ENCODE measurements around the gene SBK2.

SBK2 gene

DNA sequence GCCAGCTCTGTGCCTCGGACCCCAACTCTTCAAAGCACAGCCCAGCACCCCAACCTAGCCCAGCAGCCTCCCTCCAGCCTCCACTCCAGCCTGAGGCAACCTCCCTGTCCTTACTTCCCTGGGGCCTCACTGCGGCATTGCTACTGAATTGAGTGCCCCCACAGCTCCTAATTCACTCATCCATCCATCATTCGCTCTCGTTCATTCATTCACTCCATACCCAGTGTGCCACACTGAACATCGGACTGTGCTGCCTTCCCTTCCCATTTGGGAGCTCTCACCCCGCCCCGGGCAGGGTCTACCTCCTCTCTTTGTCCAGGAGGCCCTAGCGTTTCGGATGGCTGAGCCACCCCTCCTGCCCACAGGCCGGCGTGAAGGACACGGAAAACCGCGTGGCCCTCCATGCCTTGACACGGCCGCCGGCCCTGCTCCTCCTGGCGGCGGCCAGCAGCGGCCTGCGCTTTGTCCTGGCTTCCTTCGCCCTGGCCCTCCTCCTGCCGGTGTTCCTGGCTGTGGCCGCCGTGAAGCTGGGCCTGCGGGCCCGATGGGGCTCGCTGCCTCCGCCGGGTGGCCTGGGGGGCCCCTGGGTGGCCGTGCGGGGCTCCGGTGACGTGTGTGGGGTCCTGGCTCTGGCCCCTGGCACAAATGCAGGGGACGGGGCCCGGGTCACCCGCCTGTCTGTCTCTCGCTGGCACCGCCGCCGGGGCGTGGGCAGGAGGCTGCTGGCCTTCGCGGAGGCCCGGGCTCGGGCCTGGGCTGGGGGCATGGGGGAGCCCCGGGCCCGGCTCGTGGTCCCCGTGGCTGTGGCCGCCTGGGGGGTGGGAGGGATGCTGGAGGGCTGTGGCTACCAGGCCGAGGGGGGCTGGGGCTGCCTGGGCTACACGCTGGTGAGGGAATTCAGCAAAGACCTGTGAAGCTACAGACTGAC is 50.6 kb downstream of the SBK2 start:
- DNase-seq (ENCODE audit: low read depth, low spot score) = no peak

DNA sequence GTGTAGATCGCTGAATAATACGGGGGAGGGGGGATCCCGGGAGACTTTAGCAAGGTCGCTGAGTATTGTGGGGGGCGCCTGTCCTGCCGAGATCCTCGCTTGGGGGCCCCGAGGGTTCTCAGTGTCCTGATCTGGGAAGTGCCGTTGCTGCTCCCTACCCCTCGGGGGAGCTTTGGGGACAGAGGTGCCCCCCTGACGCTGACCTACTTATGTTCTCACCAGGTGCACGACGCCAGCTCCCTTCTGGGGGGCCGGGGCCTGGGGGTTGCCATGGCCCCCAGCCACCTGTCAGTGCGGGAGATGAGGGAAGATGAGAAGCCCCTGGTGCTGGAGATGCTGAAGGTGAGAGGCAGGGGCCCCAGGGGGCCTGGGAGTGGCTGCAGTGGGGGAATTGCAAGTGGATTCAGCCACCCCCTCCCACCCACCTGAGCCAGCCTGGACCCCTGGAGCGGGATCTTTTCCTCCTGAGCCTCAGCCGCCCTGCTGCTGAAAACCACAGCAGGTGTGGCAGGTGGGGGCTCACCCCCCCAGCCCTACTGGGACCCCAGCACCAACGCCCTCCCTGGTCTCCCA is 51.4 kb downstream of the SBK2 start:
- in situ Hi-C loops (cut with HindIII; ENCODE audit: low sequenced_read_pairs) = no loop called here
- TF ChIP-seq, protein P1, sequence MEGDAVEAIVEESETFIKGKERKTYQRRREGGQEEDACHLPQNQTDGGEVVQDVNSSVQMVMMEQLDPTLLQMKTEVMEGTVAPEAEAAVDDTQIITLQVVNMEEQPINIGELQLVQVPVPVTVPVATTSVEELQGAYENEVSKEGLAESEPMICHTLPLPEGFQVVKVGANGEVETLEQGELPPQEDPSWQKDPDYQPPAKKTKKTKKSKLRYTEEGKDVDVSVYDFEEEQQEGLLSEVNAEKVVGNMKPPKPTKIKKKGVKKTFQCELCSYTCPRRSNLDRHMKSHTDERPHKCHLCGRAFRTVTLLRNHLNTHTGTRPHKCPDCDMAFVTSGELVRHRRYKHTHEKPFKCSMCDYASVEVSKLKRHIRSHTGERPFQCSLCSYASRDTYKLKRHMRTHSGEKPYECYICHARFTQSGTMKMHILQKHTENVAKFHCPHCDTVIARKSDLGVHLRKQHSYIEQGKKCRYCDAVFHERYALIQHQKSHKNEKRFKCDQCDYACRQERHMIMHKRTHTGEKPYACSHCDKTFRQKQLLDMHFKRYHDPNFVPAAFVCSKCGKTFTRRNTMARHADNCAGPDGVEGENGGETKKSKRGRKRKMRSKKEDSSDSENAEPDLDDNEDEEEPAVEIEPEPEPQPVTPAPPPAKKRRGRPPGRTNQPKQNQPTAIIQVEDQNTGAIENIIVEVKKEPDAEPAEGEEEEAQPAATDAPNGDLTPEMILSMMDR (IDR thresholded peaks at IDR 0.05; ENCODE audit: low read depth, low read length) = no peak
- peak overlapping the region; percentile 73 for H3K4me3 ChIP-seq (ENCODE audit: low read depth, low read length)
- DNase-seq (ENCODE audit: low read depth, low spot score) = no peak

More for the DNA sequence above, 50.6 kb downstream of the SBK2 start:
- peak overlapping the region; percentile 73 for H3K4me3 ChIP-seq (ENCODE audit: low read depth, low read length)
- in situ Hi-C loops (cut with HindIII; ENCODE audit: low sequenced_read_pairs) = no loop called here
- TF ChIP-seq, protein P1 (IDR thresholded peaks at IDR 0.05; ENCODE audit: low read depth, low read length) = no peak

DNA sequence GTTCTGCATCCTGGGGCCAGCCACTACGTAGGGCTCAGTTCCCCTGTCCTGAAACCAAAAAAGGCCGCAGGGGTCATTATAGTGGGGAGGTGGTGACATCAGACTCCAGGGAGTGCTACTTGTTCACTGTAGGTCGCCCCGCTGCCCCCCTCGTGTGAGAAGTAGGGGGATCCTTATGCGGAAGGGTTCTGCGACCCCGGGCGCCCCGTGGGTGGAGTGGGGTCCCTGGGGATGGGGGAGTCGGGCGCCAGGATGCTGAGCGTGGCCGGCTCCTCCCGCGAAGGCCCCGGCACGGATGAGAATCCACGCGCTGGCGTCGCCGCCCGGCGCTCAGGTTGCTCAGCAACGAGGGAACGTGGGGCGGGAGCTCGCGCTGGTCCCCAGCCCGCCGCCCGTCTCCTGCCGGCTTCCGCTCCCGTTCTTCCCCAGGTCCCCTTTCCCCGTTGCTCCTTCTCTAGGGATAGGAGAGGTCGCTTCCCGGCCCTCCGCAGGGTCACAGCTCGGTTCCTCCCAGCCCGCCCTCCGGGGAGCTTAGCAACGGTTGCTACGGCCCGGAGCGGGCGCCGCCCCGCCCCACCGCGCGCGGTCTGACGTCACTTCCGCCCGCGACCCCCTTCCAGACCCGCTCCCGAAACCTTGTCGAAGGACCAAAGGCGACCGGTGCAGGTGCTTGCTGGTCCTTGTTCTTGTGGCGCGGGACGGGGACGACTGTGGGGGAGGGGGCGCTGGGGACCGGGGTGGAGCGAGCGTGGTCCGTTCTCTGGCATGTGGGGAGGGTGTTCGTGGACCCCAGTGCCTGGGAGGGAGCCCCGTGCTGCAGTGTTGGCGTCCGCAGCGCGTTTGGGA is 52.1 kb downstream of the SBK2 start, which contains the start of gene NAT14:
NAT14 (plus strand) TSS at position 596 of the 846 bp plus-strand sequence. CDS start 521 bp downstream, outside the sequence.
- in situ Hi-C loops (cut with HindIII; ENCODE audit: low sequenced_read_pairs) = no loop called here
- peak within 1 kb of the TSS; percentile 73 for H3K4me3 ChIP-seq (ENCODE audit: low read depth, low read length)
- DNase-seq (ENCODE audit: low read depth, low spot score) = peak; percentile 60
- TF ChIP-seq, protein P1 (IDR thresholded peaks at IDR 0.05; ENCODE audit: low read depth, low read length) = no peak

DNA sequence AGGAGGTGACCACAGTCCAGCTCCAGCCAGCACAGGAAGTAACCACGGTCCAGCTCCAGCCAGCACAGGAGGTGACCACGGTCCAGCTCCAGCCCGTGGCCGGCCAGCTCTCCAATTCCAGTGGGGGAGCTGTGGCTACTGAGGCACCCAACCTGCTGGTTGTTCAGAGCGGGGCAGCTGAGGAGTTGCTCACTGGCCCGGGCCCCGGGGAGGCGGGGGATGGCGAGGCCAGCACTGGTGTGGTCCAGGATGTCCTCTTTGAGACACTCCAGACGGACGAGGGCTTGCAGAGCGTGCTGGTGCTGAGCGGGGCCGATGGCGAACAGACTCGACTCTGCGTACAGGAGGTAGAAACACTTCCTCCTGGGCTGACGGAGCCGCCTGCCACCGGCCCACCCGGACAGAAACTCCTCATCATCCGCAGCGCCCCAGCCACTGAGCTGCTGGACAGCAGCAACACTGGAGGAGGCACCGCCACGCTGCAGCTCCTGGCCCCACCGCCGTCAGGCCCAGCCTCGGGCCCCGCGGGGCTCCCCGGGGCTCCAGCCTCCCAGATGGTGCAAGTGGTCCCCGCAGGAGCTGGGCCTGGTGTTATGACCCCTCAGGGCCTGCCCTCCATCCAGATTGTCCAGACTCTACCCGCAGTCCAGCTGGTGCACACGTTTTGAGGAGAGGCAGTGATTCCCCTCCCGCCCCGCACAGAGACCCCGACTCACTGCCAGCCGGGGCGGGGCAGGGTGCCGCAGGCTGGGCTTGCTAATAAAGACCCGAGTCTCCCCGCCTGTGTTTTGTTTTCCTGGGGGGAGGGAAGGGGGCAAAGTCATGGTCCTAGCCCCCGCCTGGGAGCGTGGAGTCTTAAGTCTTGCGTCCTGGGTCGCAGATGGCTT is 53.0 kb downstream of the SBK2 start:
- in situ Hi-C loops (cut with HindIII; ENCODE audit: low sequenced_read_pairs) = no loop called here
- TF ChIP-seq, protein P1 (IDR thresholded peaks at IDR 0.05; ENCODE audit: low read depth, low read length) = no peak
- DNase-seq (ENCODE audit: low read depth, low spot score) = no peak
- peak overlapping the region; percentile 73 for H3K4me3 ChIP-seq (ENCODE audit: low read depth, low read length)

DNA sequence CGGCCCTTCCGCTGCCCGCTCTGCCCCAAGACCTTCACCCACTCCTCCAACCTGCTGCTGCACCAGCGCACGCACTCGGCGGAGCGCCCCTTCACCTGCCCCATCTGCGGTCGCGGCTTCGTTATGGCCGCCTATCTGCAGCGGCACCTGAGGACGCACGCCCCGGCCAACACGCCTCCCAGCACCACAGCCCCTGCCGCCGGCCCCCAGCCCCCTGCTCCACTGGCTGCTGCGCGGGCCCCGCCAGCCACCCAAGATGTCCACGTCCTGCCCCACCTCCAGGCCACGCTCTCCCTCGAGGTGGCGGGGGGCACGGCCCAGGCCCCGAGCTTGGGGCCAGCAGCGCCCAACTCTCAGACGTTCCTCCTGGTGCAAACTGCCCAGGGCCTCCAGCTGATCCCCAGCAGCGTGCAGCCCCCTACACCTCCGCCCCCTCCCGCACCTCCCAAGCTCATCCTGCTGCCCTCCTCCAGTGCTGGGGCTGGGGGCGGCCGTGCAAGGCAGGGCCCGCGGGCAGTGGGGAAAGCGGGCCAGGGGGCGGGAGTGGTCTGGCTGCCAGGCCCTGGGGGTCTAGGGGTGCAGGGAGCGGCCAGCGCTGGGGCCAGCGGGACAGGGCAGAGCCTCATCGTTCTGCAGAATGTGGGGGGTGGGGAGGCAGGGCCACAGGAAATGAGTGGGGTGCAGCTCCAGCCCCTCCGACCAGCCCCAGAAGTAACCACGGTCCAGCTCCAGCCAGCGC is 53.8 kb downstream of the SBK2 start:
- TF ChIP-seq, protein P1 (IDR thresholded peaks at IDR 0.05; ENCODE audit: low read depth, low read length) = no peak
- no peak for DNase-seq (ENCODE audit: low read depth, low spot score)
- H3K4me3 ChIP-seq (ENCODE audit: low read depth, low read length) = no peak overlapping the region
- in situ Hi-C loops (cut with HindIII; ENCODE audit: low sequenced_read_pairs) = no loop called here

All from astrocyte of the spinal cord (primary cell).